GM23338 (cell line): ENCODE data around the gene ASL.

ENCODE experiments used
- CTCF ChIP-seq, 2 experiments: fragments of 200-600 bp in 1 of 2; sonication (generic) in 1 of 2; conservative IDR thresholded peaks; 2 replicates each; pipeline versions ENCODE4 v1.5.1 to v1.6.1; 2016 to 2017; ENCODE audit warnings: antibody characterized with exemption in 2 of 2, low read depth in 2 of 2, mild to moderate bottlenecking in 2 of 2, moderate library complexity in 1 of 2
- ETS1 ChIP-seq: IDR thresholded peaks from 2 replicates; pipeline ENCODE4 v1.6.1; 2016; ENCODE audit warnings: antibody characterized with exemption
- EZH2 ChIP-seq: fragments of 200-600 bp; sonication (generic); IDR thresholded peaks from one replicate; pipeline ENCODE4 v1.8.0; 2017; ENCODE audit warnings: antibody characterized with exemption, mild to moderate bottlenecking, low read depth; ENCODE audit not compliant: unreplicated experiment
- EZH2phosphoT487 ChIP-seq: fragments of 200-600 bp; sonication (generic); IDR thresholded peaks from one replicate; pipeline ENCODE4 v1.8.1; 2018; ENCODE audit warnings: antibody characterized with exemption; ENCODE audit not compliant: unreplicated experiment
- POLR2AphosphoS5 ChIP-seq: IDR thresholded peaks from 2 replicates; pipeline ENCODE4 v1.6.1; 2016; ENCODE audit warnings: antibody characterized with exemption, low read depth
- REST ChIP-seq: IDR thresholded peaks from one replicate; pipeline ENCODE4 v1.6.1; 2018; ENCODE audit warnings: antibody characterized with exemption; ENCODE audit not compliant: unreplicated experiment
- STAT1 ChIP-seq: IDR thresholded peaks from one replicate; pipeline ENCODE4 v1.6.1; 2016; ENCODE audit warnings: antibody characterized with exemption; ENCODE audit not compliant: unreplicated experiment
- ZNF114 ChIP-seq: fragments of 250-450 bp; sonication (Bioruptor Pico); IDR thresholded peaks from 2 replicates; pipeline ENCODE4 v1.5.0; 2020; ENCODE audit warnings: mild to moderate bottlenecking, moderate library complexity
- ZNF462 ChIP-seq: fragments of 250-450 bp; sonication (Bioruptor Pico); IDR thresholded peaks from 2 replicates; pipeline ENCODE4 v1.5.0; 2020; ENCODE audit warnings: mild to moderate bottlenecking, moderate library complexity

GRCh38 chr7:66047426-66047825, 28.2 kb upstream of the ASL start:
- TF ChIP-seq CTCF (conservative IDR thresholded peaks at IDR 0.05; ENCODE audit: low read depth in 2 of 2) (no peak), POLR2AphosphoS5 (no peak), ZNF114 (CRISPR knock-in tag) (no peak), ZNF462 (no peak), REST (no peak), EZH2 (no peak), STAT1 (no peak), EZH2phosphoT487 (no peak), ETS1 (no peak)
